DOHH2 (cell line): ENCODE results near the gene RPS6KA2.

Experiments
- CTCF ChIP-seq: fragments of 200-600 bp; sonication (generic); IDR thresholded peaks from one replicate; pipeline ENCODE4 v1.5.1; 2014; ENCODE audit warnings: antibody characterized with exemption, mild to moderate bottlenecking, low read depth, low read length; ENCODE audit not compliant: poor library complexity, severe bottlenecking
- EZH2phosphoT487 ChIP-seq: fragments of 200-600 bp; sonication (generic); IDR thresholded peaks from 2 replicates; pipeline ENCODE4 v1.6.1; 2017; ENCODE audit warnings: borderline replicate concordance, mild to moderate bottlenecking, antibody characterized with exemption, low read length, moderate library complexity, mixed read lengths

DNA sequence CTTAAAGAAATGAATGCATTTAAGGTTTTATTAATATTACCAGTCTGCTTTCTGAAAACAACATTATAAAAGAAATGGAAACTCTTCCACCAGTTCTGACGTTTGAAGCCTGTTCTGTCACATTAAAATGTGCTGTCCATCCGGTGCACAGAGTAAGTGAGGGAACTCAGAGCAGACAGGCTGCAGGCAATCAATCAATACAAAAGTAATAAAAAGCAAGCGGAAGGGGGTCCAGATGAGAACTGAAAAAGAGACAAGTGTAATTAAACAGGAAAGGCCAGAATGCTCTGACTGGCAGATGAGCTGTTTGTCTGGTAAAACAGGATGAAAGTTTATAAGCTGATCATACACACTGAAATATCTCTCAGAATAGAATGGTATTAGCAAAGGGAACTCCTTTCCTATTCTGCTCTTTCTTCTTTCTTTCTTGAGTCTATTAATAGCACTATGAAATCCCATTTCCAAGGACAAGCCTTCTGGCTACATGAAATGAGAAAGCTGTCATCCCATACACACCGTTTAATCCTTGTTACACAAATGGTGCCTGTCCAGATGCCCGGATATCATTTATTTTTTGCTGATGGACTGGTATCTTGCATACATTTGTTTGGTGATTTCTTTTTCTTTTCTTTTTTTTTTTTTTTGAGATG is 134.8 kb downstream of the RPS6KA2 start:
- no peak for TF ChIP-seq CTCF
- no peak for TF ChIP-seq EZH2phosphoT487
